Right cardiac atrium (tissue), 5 donors: ENCODE results near the gene DAAM1. TPM values are rescaled to one million over a fixed set of nuclear protein-coding genes. Genes with fewer than 3 reads are reported as not detected.

ENCODE experiments used
- ATAC-seq, 2 donors: fragments of 200-7000 bp; cut with Tn5 transposase; one replicate each; pipeline versions ENCODE4 v1.8.0 to v1.9.1; 2020; ENCODE audit warnings: moderate library complexity in 2 of 2, mild to moderate bottlenecking in 1 of 2
- DNase-seq, 3 donors: peaks; one replicate each; pipeline ENCODE4 v3.0.0-alpha.2; 2020
- H3K27ac ChIP-seq: one replicate; pipeline ENCODE4 v1.5.1; 2013; ENCODE audit warnings: mild to moderate bottlenecking, low read length, control low read depth, moderate library complexity
- H3K27me3 ChIP-seq: one replicate; pipeline ENCODE4 v1.6.1; 2013; ENCODE audit not compliant: control insufficient read depth, insufficient read depth
- H3K4me1 ChIP-seq: one replicate; pipeline ENCODE4 v1.6.1; 2013; ENCODE audit warnings: low read length; ENCODE audit not compliant: control insufficient read depth, insufficient read depth
- H3K4me3 ChIP-seq: one replicate; pipeline ENCODE4 v1.5.1; 2013; ENCODE audit warnings: low read length, control low read depth
- H3K9me3 ChIP-seq: one replicate; pipeline ENCODE4 v1.6.1; 2013; ENCODE audit warnings: low read length; ENCODE audit not compliant: control insufficient read depth
- WGBS: extraction: QIAGEN DNeasy Blood & Tissue Kit; methylation state at CpG from one replicate; pipeline ENCODE4 v1.1.7; 2013; 5-methylcytosine and 5-hydroxymethylcytosine counted together
- intact Hi-C, 4 donors: fragments of 100-400 bp; cut with DNase I; formaldehyde crosslinking; loops; one replicate each; pipeline versions ENCODE4 v1.11.0 to v1.14.0; 2022 to 2023
- polyA plus RNA-seq: library from polyadenylated mRNA; stranded (reverse); fragments of 200-250 nt; gene quantifications from one replicate; pipeline ENCODE4 v1.2.3, GENCODE V29; 2013
- total RNA-seq, 4 donors: library from RNA; stranded (reverse); fragmentation: NEBNext Ultra II Directional; extraction: Animal tissue kit (Norgen Biotek cat#: 25700); gene quantifications; one replicate each; pipeline ENCODE4 v1.2.1, GENCODE V29; 2021
- donor health status: healthy with polysubstance abuse.
- donor health status: DM: no; HTN: yes; CAD: no.
- donor health status: DM: no; HTN: no; CAD: no.
- donor health status: DM: no; HTN: yes; CAD: no; lungs with severe emphysema.
- donor health status: DM: yes; HTN: yes; CAD: no.

The DAAM1 gene
- total and polyA plus RNA-seq, 5 donors = 30.7 to 152 (median 107) TPM

DNA sequence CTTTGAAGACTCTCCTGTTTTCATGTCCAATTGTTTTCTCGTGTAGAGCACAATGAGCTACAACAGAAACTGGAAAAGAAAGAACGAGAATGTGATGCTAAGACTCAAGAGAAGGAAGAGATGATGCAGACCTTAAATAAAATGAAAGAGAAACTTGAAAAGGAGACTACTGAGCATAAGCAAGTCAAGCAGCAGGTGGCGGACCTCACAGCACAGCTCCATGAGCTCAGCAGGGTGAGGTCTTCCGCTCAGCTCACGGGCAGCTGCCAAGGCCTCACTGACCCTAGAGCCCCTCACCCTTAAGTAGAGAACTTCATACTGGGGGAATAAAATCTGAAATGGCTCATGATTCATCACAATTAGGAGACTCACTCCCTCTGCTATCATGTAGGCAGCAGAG is 142.0 kb downstream of the DAAM1 start:
- no peak overlapping the region for H3K4me3 ChIP-seq
- no peak for ATAC-seq
- no peak overlapping the region for H3K27ac ChIP-seq
- no peaks in the 10 kb centered on the region for H3K9me3 ChIP-seq
- no peaks in the 10 kb centered on the region for H3K27me3 ChIP-seq
- WGBS = 73% methylated on average over 5 of the region's 5 CpGs
- peaks cover 9% of the 10 kb centered on the region for H3K4me1 ChIP-seq
- intact Hi-C loops = loop anchor here in 1 of 4 donors (10.0 kb wide), 1 partner anchor 146 kb away; the partner anchor contains the start of gene DAAM1
- peak in 1 of 3 donors; percentile 69 for DNase-seq

DNA sequence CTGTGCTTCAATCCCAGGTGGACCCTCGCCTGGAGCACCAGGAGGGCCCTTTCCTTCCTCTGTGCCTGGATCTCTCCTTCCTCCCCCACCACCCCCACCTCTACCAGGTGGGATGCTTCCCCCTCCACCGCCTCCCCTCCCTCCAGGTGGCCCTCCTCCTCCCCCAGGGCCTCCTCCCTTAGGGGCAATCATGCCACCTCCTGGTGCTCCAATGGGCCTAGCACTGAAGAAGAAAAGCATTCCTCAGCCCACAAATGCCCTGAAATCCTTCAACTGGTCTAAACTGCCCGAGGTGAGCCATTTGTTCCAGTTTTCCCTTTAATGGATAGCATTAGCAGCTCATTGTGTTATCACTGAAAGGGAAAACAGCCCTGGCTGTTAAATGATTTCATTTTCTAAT is 142.8 kb downstream of the DAAM1 start:
- Histone ChIP-seq H3K4me1 (peaks cover 6% of the 10 kb centered on the region), H3K27ac (no peak overlapping the region)

DNA sequence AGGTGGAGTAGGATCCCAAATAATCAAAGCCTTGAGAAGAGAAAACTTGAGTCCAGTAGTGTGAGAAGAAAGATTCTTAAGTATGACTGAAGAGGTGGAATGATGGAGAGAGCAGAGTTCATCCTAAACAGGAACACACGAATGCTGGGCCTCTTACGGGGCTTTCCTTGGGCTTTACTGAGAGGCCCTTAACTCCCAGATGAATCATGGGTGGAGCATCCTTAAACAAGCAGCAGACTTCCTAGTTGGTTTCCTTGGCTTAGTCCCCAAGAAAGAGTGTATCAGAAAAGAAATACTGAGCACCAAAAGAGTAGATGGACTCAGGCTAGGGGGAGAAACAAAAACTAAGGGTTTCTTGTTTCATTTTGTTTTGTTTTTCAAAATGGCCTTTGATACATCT is 144.3 kb downstream of the DAAM1 start:
- ATAC-seq = peak; percentile 53 to 80

More for the DNA sequence above, 142.8 kb downstream of the DAAM1 start:
- 87% methylated on average over 3 of the region's 3 CpGs for WGBS
- ATAC-seq (no peak), DNase-seq (no peak)
- Histone ChIP-seq H3K27me3 (no peaks in the 10 kb centered on the region), H3K9me3 (no peaks in the 10 kb centered on the region), H3K4me3 (no peak overlapping the region)
- intact Hi-C loops = loop anchor here in 1 of 4 donors (10.0 kb wide), 1 partner anchor 146 kb away; the partner anchor contains the start of gene DAAM1

DNA sequence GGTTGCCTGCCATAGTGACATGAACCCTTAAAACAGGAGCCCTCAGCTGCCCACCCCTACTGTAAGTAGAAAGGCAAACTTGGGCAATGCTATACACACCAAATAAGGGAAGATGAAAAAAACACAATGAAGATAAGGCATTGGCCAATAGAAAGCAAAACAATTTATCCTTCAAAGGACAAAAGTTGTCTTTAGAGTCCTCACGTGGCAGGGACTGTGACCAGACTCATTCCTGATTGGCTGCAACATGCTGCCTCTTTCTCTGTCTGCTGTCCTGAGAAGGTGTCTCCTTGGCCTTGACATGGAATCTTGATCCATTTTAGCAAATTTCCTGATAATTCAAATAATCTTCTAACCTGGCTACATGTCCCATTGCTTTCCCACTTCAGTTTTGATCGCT is 144.8 kb downstream of the DAAM1 start:
- H3K4me1 ChIP-seq = peaks cover 17% of the 10 kb centered on the region
- no peaks in the 10 kb centered on the region for H3K9me3 ChIP-seq
- DNase-seq (peak in 2 of 3 donors; percentile 24 to 70), ATAC-seq (peak; percentile 28 to 34)
- H3K27me3 ChIP-seq = no peaks in the 10 kb centered on the region
- no peak overlapping the region for H3K4me3 ChIP-seq
- 33% methylated on average over 2 of the region's 2 CpGs for WGBS
- intact Hi-C loops = loop anchor here in 1 of 4 donors (10.0 kb wide), 1 partner anchor 148 kb away; the partner anchor contains the start of gene DAAM1
- H3K27ac ChIP-seq = peak overlapping the region; percentile 99

More for the DNA sequence above, 144.3 kb downstream of the DAAM1 start:
- DNase-seq = no peak
- H3K27ac ChIP-seq = peak overlapping the region; percentile 92
- H3K4me1 ChIP-seq = peaks cover 15% of the 10 kb centered on the region
- H3K27me3 ChIP-seq = no peaks in the 10 kb centered on the region
- 27% methylated on average over 2 of the region's 2 CpGs for WGBS
- no peaks in the 10 kb centered on the region for H3K9me3 ChIP-seq
- H3K4me3 ChIP-seq = no peak overlapping the region
- intact Hi-C loops = loop anchor here in 1 of 4 donors (10.0 kb wide), 1 partner anchor 148 kb away; the partner anchor contains the start of gene DAAM1

DNA sequence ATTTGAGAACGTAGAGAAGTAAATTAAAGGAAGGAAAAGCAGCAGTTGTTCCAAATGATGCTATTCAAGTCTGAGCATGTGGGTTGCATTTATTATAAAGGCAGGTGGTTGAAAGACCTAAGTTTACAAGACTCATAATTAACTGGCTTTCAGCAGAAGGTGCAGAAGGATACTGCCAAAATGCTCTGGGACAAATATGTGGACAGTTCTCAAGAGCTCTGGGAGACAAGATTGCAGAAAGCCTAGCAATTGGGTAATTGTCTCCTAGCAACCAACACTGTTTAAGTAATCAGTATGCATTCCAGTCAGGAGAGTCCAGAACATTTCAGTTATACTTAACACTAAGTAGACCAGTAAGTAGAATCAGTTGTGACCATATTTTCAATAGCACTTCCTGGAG is 145.2 kb downstream of the DAAM1 start:
- 4% methylated on average over 1 of the region's 1 CpG for WGBS
- Histone ChIP-seq H3K27ac (peak overlapping the region; percentile 99), H3K9me3 (no peaks in the 10 kb centered on the region), H3K4me3 (no peak overlapping the region), H3K27me3 (no peaks in the 10 kb centered on the region), H3K4me1 (peaks cover 17% of the 10 kb centered on the region)
- no peak for DNase-seq
- ATAC-seq = peak; percentile 88 to 92
- intact Hi-C loops = loop anchor here in 1 of 4 donors (10.0 kb wide), 1 partner anchor 149 kb away; the partner anchor contains the start of gene DAAM1

DNA sequence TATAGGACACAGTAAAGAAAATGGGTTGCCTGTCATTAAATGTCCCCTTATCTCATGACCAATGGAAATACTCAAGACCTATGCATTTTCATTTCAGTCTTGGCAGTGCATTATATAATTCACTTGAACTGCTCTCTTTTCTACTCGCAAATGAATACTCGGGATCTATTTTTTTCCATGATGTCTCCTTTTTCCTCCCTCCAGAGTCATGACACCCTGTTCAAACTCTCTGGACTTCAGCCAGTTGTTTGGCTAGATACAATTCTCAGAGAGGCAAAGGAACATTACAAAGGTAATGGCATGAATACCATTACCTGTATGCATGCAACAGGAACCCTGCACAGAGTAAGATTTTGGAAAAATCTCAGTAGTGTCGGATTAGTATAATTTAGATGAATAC is 145.8 kb downstream of the DAAM1 start:
- no peaks in the 10 kb centered on the region for H3K9me3 ChIP-seq
- H3K27ac ChIP-seq = peak overlapping the region; percentile 23
- WGBS = 51% methylated on average over 3 of the region's 3 CpGs
- H3K4me3 ChIP-seq = no peak overlapping the region
- peaks cover 17% of the 10 kb centered on the region for H3K4me1 ChIP-seq
- DNase-seq (no peak), ATAC-seq (no peak)
- no peaks in the 10 kb centered on the region for H3K27me3 ChIP-seq
- intact Hi-C loops = loop anchor here in 1 of 4 donors (10.0 kb wide), 1 partner anchor 149 kb away; the partner anchor contains the start of gene DAAM1

DNA sequence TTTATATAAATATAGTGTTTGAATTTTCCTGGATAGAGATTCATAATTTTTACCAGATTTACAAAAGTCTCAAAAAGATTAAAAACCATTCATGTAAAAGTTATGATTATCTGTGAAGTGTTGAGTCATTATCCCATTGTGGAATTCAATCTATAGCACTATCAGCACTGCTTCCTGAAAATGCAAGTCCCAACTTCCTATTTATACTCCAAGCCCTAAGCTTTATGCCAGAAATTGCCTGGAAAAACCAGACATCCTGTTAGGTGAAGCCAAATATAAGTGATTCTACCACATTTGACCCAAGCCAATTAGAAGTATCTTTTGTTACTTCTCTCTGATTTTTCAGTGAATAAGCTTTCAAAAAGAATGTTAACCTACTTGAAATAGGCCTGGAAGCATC is 147.6 kb downstream of the DAAM1 start:
- ATAC-seq (peak in 1 of 2 donors; percentile 36), DNase-seq (no peak)
- H3K4me3 ChIP-seq = no peak overlapping the region
- intact Hi-C loops = loop anchor here in 1 of 4 donors (10.0 kb wide), 1 partner anchor 151 kb away; the partner anchor contains the start of gene DAAM1
- H3K9me3 ChIP-seq = no peaks in the 10 kb centered on the region
- H3K27ac ChIP-seq = no peak overlapping the region
- no peaks in the 10 kb centered on the region for H3K27me3 ChIP-seq
- peaks cover 17% of the 10 kb centered on the region for H3K4me1 ChIP-seq

DNA sequence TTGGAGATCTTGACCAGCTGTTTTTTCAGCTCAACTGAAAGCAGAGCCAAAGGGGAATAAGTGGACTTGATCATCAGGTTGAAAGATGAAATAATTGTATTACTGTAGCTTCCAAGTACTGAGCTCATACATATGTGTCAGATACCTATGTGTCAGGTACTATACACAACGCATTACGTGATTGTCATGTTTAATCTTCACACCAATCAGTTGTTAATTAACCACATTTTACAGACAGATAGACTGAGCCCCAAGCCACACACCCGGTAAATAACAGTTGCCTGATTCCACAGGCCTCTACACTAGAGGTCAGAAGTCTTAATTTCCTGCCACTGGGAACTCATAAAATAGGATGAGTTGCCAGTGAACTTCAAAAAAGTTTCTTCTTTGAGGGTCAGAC is 148.2 kb downstream of the DAAM1 start:
- no peaks in the 10 kb centered on the region for H3K27me3 ChIP-seq
- peaks cover 17% of the 10 kb centered on the region for H3K4me1 ChIP-seq
- intact Hi-C loops = loop anchor here in 1 of 4 donors (10.0 kb wide), 1 partner anchor 152 kb away; the partner anchor contains the start of gene DAAM1
- H3K4me3 ChIP-seq = no peak overlapping the region
- no peak for DNase-seq
- peak overlapping the region; percentile 75 for H3K27ac ChIP-seq
- H3K9me3 ChIP-seq = no peaks in the 10 kb centered on the region
- no peak for ATAC-seq
- WGBS = 68% methylated on average over 3 of the region's 3 CpGs

DNA sequence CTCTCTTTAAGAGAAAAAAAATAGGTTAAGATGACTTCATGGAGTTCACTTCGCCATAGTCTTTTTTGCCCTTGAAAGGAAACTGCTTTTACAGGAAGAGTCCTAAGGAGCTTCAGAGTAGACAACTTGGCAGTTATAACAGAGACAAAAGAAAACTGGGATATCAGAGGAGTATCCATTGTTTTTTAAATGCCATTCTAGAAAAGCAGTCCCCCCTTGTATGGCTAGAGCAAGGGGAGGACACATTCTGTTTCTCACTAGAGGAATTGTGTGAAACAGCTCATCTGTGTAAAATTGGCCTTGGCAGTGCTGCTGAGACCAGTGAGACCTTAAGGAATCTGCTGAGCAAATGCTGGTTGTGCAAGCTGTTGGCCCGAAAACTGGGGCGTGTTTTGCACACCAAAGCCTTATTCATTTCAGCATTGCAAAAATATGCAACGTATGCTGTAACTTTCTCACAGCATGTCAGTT is 148.7 kb downstream of the DAAM1 start:
- ATAC-seq (peak; percentile 34 to 55), DNase-seq (peak; percentile 77 to 89 (median 83))
- no peaks in the 10 kb centered on the region for H3K27me3 ChIP-seq
- intact Hi-C loops = loop anchor here in 1 of 4 donors (10.0 kb wide), 1 partner anchor 152 kb away; the partner anchor contains the start of gene DAAM1
- peak overlapping the region; percentile 83 for H3K27ac ChIP-seq
- H3K9me3 ChIP-seq = no peaks in the 10 kb centered on the region
- H3K4me1 ChIP-seq = peaks cover 17% of the 10 kb centered on the region
- H3K4me3 ChIP-seq = no peak overlapping the region
- 22% methylated on average over 4 of the region's 4 CpGs for WGBS

DNA sequence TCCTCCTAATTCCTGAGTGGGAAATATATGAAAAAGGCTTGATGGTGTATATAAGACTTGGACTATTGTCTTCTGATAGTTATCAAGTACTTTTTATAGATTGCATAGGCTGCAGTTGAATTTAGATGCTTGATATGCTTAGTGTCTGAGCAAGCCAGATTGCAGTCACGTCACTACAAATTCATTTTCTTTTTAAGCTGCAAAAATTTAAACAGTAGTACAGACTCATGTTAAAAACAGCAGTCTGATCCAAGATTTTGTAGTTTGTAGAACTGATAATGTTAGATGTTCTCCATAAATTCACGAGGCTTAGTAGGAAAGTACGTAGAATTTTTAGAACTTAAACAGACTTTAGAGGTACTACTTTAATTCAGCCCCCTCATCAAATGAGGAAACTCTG is 150.3 kb downstream of the DAAM1 start:
- 76% methylated on average over 3 of the region's 3 CpGs for WGBS
- peaks cover 16% of the 10 kb centered on the region for H3K4me1 ChIP-seq
- no peak overlapping the region for H3K27ac ChIP-seq
- ATAC-seq (no peak), DNase-seq (no peak)
- H3K9me3 ChIP-seq = no peaks in the 10 kb centered on the region
- H3K27me3 ChIP-seq = no peaks in the 10 kb centered on the region
- intact Hi-C loops = loop anchor here in 1 of 4 donors (10.0 kb wide), 1 partner anchor 154 kb away; the partner anchor contains the start of gene DAAM1
- no peak overlapping the region for H3K4me3 ChIP-seq

DNA sequence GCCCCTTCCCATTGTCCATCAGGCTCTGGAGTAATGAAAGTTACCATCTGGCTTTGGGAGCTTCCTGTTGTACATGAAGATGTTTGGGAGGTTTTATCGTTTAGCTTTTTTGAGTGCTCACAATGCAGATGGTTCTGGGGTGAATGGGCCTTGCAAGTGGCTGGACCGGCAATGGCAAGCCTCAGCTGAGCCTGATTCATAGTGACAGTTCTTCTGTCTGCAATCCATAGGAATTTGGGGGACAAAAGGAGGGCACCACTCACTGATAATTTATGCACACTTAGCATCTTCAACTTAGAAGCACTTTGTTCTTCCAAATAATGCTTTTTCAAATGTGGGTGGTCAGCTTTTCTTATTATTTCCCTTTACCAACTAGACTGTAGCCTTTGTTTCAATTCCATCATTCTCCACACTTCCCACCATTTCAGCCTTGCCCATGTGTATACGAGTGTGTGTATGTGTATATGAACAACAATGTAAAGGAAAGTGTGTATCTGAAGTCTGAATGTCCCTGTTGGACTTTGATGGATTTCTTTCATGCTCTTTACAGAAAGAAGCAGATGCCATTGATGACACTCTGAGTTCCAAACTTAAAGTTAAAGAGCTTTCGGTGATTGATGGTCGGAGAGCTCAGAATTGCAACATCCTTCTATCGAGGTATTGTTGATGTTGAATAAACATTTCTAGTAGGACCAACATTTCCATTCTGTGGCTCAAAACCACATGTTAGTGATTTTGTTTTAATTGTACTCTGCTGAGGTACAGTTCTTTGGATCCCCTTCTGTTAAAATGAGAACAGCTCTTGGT is 151.3 kb downstream of the DAAM1 start:
- DNase-seq (no peak), ATAC-seq (no peak)
- intact Hi-C loops = loop anchor here in 3 of 4 donors (10.0 kb wide), 3 partner anchors 95 to 155 kb away; partner anchors contain the start of gene DAAM1 (in 1 of the 3)
- Histone ChIP-seq H3K4me3 (no peak overlapping the region), H3K4me1 (peaks cover 16% of the 10 kb centered on the region), H3K9me3 (no peaks in the 10 kb centered on the region), H3K27me3 (no peaks in the 10 kb centered on the region), H3K27ac (peak overlapping the region; percentile 33)
- 87% methylated on average over 6 of the region's 6 CpGs for WGBS
